HG03378 (cell line): ENCODE measurements around the gene ELFN2.
"Not testable (repeated sequence)": the region's sequence is repeated elsewhere in the genome, so short reads cannot be mapped to it uniquely, and the experiment has no call there.

Experiments used
- ATAC-seq: cut with Tn5 transposase; IDR thresholded peaks from one replicate; pipeline ENCODE4 v1.9.1; 2021; ENCODE audit warnings: mild to moderate bottlenecking, moderate library complexity; ENCODE audit not compliant: unreplicated experiment

The ELFN2 gene, protein sequence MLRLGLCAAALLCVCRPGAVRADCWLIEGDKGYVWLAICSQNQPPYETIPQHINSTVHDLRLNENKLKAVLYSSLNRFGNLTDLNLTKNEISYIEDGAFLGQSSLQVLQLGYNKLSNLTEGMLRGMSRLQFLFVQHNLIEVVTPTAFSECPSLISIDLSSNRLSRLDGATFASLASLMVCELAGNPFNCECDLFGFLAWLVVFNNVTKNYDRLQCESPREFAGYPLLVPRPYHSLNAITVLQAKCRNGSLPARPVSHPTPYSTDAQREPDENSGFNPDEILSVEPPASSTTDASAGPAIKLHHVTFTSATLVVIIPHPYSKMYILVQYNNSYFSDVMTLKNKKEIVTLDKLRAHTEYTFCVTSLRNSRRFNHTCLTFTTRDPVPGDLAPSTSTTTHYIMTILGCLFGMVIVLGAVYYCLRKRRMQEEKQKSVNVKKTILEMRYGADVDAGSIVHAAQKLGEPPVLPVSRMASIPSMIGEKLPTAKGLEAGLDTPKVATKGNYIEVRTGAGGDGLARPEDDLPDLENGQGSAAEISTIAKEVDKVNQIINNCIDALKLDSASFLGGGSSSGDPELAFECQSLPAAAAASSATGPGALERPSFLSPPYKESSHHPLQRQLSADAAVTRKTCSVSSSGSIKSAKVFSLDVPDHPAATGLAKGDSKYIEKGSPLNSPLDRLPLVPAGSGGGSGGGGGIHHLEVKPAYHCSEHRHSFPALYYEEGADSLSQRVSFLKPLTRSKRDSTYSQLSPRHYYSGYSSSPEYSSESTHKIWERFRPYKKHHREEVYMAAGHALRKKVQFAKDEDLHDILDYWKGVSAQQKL

DNA sequence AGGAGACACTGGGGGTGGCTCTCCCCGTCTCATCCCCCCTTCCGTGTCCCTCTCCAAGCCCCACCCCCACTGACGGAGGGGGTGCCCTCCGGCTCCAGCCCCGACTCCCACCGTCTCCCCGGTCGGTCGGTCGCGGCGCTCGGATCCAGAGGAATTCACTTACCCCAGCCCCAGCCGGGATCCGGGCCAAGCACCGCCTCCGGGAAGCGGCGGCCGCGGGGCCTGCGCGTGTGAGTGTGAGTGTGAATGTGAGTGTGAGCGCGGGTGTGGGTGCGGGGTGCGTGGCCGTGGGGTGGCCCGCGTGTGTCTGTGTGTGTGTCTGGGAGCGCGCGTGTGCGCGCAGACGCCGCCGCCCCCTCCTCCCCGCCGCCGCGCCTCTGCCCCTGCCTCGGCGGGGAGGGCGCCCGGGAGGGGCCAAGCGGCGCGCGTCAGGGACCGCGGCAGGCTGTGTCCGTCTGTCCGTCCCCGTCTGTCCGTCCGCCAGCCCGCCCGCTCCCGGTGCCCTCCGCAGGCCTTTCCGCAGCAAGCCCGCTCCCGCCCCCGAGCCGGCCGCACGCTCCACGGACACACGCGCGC lies at the start of gene ELFN2:
TSS of gene ELFN2 (minus strand) at position 345 of the 576 bp plus-strand sequence. CDS start 51,945 bp downstream, outside the sequence.
- no peak for ATAC-seq

GRCh38 chr22:37476389-37477329 lies 49.4 kb upstream of the ELFN2 start:
- no peak for ATAC-seq

- no peak for ATAC-seq
Measured at GRCh38 chr22:37474447-37475090, 47.3 kb upstream of the ELFN2 start.

GRCh38 chr22:37473437-37473946 lies 46.2 kb upstream of the ELFN2 start:
- no peak for ATAC-seq

GRCh38 chr22:37472418-37473006 lies 45.2 kb upstream of the ELFN2 start:
- ATAC-seq: no peak

- ATAC-seq: no peak
Measured at GRCh38 chr22:37471727-37472417, 44.6 kb upstream of the ELFN2 start.

DNA sequence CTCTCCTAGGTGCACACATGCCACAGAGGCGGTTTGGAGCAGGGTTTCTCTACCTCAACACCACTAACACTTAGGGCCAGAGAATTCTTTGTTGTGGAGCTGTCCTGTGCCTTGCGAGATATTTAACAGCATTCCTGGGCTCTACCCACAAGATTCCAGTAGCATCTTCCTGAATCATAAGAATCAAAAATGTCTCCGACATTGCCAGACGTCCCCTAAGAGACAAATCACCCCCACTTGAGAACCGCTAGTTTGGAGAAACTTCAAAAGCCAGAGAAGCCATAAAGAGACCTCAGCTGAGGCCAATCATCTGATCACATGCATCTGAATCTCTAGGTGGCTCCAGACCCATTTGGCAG lies 42.8 kb upstream of the ELFN2 start:
- ATAC-seq: no peak

- ATAC-seq: no peak
Measured at GRCh38 chr22:37469416-37470086, 42.3 kb upstream of the ELFN2 start.

DNA sequence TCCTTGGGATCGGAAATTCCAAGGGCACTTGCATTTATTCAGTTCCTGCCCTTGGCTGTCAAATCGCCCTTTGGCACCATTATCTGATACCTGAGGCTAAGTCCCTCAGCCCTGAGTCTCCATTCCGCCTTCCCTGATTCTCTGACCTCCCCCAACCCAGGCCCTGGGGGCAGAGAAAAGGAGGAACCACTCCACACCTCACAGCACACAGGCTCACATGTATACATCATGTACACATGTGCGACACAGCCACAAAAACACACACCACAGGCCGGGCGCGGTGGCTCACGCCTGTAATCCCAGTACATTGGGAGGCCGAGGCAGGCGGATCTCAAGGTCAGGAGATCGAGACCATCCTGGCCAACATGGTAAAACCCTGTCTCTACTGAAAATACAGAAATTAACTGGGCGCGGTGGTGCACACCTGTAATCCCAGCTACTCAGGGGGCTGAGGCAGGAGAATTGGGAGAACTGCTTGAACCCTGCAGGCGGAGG lies 41.0 kb upstream of the ELFN2 start:
- not testable (repeated sequence) for ATAC-seq

- ATAC-seq: no peak
Measured at GRCh38 chr22:37467391-37467955, 40.2 kb upstream of the ELFN2 start.

GRCh38 chr22:37464181-37464580 lies 36.9 kb upstream of the ELFN2 start:
- ATAC-seq: no peak

DNA sequence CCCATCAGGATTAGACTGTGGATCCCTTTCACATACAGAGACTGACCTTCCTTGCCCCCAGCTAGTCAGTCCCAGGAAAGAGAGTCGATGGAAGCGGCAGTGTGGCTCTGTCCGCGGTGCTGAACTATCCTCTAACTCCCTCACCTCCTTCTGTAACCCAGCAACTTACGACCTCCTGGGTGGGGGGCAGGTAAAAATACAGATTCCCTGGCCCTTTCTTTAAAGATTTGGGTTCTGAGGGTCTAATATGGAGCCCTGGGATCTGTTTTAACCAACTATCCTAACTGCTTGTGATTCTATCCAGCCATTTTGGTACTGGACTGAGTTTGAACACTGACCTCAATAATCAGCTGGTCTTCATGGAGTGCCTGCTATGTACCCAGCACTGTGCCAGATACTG lies 35.7 kb upstream of the ELFN2 start:
- no peak for ATAC-seq

DNA sequence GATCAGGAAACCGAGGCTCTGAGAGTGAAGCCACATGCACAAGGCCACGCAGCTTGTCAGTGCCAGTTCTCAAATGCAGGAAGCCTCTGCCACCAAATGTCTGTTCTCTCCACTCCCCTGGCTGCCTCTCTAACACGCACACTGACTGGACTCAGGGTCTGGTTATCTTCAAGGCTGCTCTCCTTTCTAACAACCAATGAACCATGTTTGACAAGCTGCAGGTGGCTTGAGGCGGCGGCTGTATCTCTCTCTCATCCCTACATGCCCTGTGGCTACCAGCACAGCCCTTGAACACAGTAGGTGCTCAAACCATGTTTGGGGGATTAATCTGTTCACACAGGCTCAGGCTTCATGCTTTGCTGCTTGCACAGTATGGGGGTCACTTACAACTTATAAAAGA lies 35.2 kb upstream of the ELFN2 start:
- ATAC-seq: no peak

- no peak for ATAC-seq
Measured at GRCh38 chr22:37461961-37462360, 34.7 kb upstream of the ELFN2 start.

DNA sequence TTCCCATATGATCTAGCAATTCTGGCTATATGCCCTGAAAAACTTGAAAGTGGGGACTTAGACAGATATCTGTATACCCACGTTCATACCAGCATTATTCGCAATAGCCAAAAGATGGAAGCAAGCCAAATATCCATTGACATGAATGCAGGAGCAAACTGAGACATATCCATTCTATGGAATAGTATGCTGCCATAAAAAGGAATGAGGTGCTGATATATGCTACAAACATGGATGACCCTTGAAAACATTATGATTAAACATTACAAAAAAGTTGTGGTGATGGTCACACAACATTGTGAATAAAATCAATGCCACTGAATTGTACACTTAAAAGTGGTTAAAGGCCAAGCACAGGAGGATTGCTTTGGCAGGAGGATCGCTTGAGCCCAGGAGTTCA lies 33.4 kb upstream of the ELFN2 start:
- ATAC-seq: no peak

DNA sequence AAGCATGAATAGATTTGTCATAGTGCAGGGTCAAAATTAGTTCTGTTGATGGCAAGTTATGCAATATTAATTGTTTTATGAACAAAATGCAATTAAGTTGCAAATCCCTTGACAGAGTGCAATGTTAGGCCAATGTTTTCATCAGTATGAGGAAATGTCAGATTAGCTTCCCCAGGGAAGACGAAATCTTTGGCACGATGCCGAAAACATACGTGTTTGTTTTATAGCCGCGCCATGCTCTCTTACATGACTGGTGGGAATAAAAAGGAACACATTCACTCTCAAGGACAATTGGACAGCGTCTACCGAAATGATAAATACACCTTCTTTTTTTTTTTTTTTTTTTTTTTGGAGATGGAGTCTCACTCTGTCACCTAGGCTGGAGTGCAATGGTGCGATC lies 31.9 kb upstream of the ELFN2 start:
- ATAC-seq: no peak

- ATAC-seq: no peak
Measured at GRCh38 chr22:37457093-37457893, 30.0 kb upstream of the ELFN2 start.
